ENCODE results near the gene COL4A1.

Gene COL4A1

GRCh38 chr13:110293649-110294048, 13.3 kb downstream of the COL4A1 start:
- Histone ChIP-seq H3K9me3 (replicated peaks; ENCODE audit: insufficient read depth, low read length) (no peaks in the 10 kb centered on the region), H4K20me1 (ENCODE audit: insufficient read depth, low read length) (no peaks in the 10 kb centered on the region), H2AFZ (ENCODE audit: low read length) (no peak overlapping the region), H3K4me1 (ENCODE audit: low read length) (no peaks in the 10 kb centered on the region), H3K4me3 (ENCODE audit: low read length) (no peak overlapping the region), H3K9ac (ENCODE audit: low read length) (no peak overlapping the region), H3K27me3 (replicated peaks; ENCODE audit: insufficient read depth, low read length) (no peaks in the 10 kb centered on the region), H3K27ac (ENCODE audit: low read length) (no peak overlapping the region), H3K9me2 (replicated peaks; ENCODE audit: insufficient read depth, low read length) (no peaks in the 10 kb centered on the region), H3K79me2 (ENCODE audit: low read length) (no peaks in the 10 kb centered on the region), H3F3A (ENCODE audit: insufficient read depth, low read length) (no peaks in the 10 kb centered on the region), H3K4me2 (ENCODE audit: low read depth, low read length) (no peak overlapping the region), H3K36me3 (replicated peaks; ENCODE audit: insufficient read depth, low read length) (no peaks in the 10 kb centered on the region)
- TF ChIP-seq EZH2phosphoT487 (IDR thresholded peaks at IDR 0.05; ENCODE audit: low read length) = no peak
- TF ChIP-seq, protein P1, sequence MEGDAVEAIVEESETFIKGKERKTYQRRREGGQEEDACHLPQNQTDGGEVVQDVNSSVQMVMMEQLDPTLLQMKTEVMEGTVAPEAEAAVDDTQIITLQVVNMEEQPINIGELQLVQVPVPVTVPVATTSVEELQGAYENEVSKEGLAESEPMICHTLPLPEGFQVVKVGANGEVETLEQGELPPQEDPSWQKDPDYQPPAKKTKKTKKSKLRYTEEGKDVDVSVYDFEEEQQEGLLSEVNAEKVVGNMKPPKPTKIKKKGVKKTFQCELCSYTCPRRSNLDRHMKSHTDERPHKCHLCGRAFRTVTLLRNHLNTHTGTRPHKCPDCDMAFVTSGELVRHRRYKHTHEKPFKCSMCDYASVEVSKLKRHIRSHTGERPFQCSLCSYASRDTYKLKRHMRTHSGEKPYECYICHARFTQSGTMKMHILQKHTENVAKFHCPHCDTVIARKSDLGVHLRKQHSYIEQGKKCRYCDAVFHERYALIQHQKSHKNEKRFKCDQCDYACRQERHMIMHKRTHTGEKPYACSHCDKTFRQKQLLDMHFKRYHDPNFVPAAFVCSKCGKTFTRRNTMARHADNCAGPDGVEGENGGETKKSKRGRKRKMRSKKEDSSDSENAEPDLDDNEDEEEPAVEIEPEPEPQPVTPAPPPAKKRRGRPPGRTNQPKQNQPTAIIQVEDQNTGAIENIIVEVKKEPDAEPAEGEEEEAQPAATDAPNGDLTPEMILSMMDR (IDR thresholded peaks at IDR 0.05; ENCODE audit: low read length) = no peak
- no peak for TF ChIP-seq EZH2 (optimal IDR thresholded peaks at IDR 0.05; ENCODE audit: low read depth, low read length)
- no peak for DNase-seq

DNA sequence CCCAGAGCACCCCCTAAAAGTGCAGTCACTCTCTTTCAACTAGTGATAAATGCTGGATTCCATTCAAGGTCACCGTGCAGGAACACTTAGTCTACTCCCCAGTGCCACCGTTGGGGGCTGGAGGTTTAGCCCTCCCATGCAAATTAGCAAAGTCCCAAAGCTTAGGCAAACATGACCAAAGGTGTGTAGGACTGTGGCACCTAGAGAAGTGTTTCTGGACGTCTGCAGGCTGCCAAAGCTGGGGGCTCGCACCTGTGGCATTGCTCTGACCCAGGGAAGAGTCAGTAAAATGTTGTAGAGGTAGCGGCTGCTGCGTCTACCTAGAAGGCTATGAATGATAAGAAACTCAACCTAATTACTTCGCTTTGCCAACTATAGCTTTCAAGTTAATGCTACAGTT, 13.9 kb downstream of the COL4A1 start:
- DNase-seq = no peak
- H4K20me1 ChIP-seq (ENCODE audit: insufficient read depth, low read length) = no peaks in the 10 kb centered on the region

GRCh38 chr13:110291286-110291685, 15.7 kb downstream of the COL4A1 start:
- Histone ChIP-seq H3K27ac (ENCODE audit: low read length) (no peak overlapping the region), H3K9me3 (replicated peaks; ENCODE audit: insufficient read depth, low read length) (no peaks in the 10 kb centered on the region), H4K20me1 (ENCODE audit: insufficient read depth, low read length) (no peaks in the 10 kb centered on the region), H3F3A (ENCODE audit: insufficient read depth, low read length) (no peaks in the 10 kb centered on the region), H3K4me3 (ENCODE audit: low read length) (no peak overlapping the region), H3K36me3 (replicated peaks; ENCODE audit: insufficient read depth, low read length) (no peaks in the 10 kb centered on the region), H3K9me2 (replicated peaks; ENCODE audit: insufficient read depth, low read length) (no peaks in the 10 kb centered on the region), H3K4me1 (ENCODE audit: low read length) (no peaks in the 10 kb centered on the region), H3K4me2 (ENCODE audit: low read depth, low read length) (no peak overlapping the region), H3K9ac (ENCODE audit: low read length) (no peak overlapping the region), H2AFZ (ENCODE audit: low read length) (no peak overlapping the region), H3K27me3 (replicated peaks; ENCODE audit: insufficient read depth, low read length) (no peaks in the 10 kb centered on the region), H3K79me2 (ENCODE audit: low read length) (no peaks in the 10 kb centered on the region)
- DNase-seq = no peak
- TF ChIP-seq, protein P1 (IDR thresholded peaks at IDR 0.05; ENCODE audit: low read length) = no peak
- no peak for TF ChIP-seq EZH2phosphoT487 (IDR thresholded peaks at IDR 0.05; ENCODE audit: low read length)
- no peak for TF ChIP-seq EZH2 (optimal IDR thresholded peaks at IDR 0.05; ENCODE audit: low read depth, low read length)

More for the DNA sequence above, 13.9 kb downstream of the COL4A1 start:
- no peaks in the 10 kb centered on the region for H3K4me1 ChIP-seq (ENCODE audit: low read length)
- no peaks in the 10 kb centered on the region for H3K9me2 ChIP-seq (replicated peaks; ENCODE audit: insufficient read depth, low read length)
- TF ChIP-seq EZH2 (optimal IDR thresholded peaks at IDR 0.05; ENCODE audit: low read depth, low read length) = no peak
- TF ChIP-seq EZH2phosphoT487 (IDR thresholded peaks at IDR 0.05; ENCODE audit: low read length) = no peak
- TF ChIP-seq, protein P1 (IDR thresholded peaks at IDR 0.05; ENCODE audit: low read length) = no peak
- no peaks in the 10 kb centered on the region for H3F3A ChIP-seq (ENCODE audit: insufficient read depth, low read length)
- H3K27ac ChIP-seq (ENCODE audit: low read length) = no peak overlapping the region
- no peaks in the 10 kb centered on the region for H3K36me3 ChIP-seq (replicated peaks; ENCODE audit: insufficient read depth, low read length)
- no peak overlapping the region for H2AFZ ChIP-seq (ENCODE audit: low read length)
- no peak overlapping the region for H3K4me2 ChIP-seq (ENCODE audit: low read depth, low read length)
- H3K9me3 ChIP-seq (replicated peaks; ENCODE audit: insufficient read depth, low read length) = no peaks in the 10 kb centered on the region
- H3K4me3 ChIP-seq (ENCODE audit: low read length) = no peak overlapping the region
- no peaks in the 10 kb centered on the region for H3K79me2 ChIP-seq (ENCODE audit: low read length)
- no peaks in the 10 kb centered on the region for H3K27me3 ChIP-seq (replicated peaks; ENCODE audit: insufficient read depth, low read length)
- H3K9ac ChIP-seq (ENCODE audit: low read length) = no peak overlapping the region

All from MM.1S (cell line).